ENCODE measurements around the gene DEFB131A.
"Not testable (repeated sequence)": the region's sequence is repeated elsewhere in the genome, so short reads cannot be mapped to it uniquely, and the experiment has no call there.

DEFB131A gene

DNA sequence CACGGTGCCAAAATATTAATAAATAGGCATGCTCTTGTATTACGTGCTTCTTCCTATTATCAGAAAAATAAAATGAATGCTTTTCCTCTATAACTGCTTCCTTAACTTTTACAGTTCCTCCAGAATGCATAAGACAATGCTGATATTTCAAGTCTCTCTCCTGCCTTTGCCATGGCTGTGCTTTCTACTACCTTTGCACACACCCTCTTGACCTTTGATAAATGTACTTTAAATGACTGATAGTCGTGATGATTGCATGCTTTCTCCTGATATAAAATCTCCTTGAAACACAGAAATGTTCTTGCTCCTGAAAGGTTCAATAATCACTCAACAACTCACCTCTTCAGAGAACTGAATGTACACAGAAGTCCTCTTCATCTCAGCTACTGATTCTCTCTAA is at the start of gene DEFB131A:
DEFB131A (plus strand) TSS at position 301 of the 400 bp plus-strand sequence. CDS start 120 bp downstream, outside the sequence.
- H3K4me1 Mint-ChIP-seq; H3K36me3 Mint-ChIP-seq; H3K27me3 Mint-ChIP-seq; H3K9me3 Mint-ChIP-seq; H3K27ac Mint-ChIP-seq; DNase-seq (ENCODE audit: low spot score in 2 of 2); ATAC-seq (ENCODE audit: low read depth); H3K4me3 Mint-ChIP-seq: not testable (repeated sequence)

DNA sequence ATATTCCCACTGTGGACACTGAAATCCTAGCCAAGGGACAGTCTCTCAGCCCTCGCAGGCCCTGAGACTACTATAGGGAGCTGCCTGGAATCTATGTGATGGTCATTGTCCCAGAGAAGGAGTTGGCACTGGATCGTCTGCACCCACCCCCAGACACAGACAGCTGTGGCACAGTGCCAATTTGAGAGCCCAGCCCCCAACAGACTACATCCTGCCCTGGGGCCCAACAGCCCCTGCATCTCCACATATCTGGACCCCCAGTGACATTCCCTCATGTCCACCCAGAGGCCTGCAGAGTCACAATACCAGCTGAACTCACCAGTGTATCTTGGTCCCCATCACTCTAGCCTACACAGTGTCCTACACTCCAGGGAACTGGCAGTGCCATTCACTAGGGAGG is 38.4 kb upstream of the DEFB131A start:
- H3K9me3 Mint-ChIP-seq; H3K36me3 Mint-ChIP-seq; ATAC-seq (ENCODE audit: low read depth); H3K4me3 Mint-ChIP-seq; DNase-seq (ENCODE audit: low spot score in 2 of 2); H3K27me3 Mint-ChIP-seq; H3K27ac Mint-ChIP-seq; H3K4me1 Mint-ChIP-seq: not testable (repeated sequence)

DNA sequence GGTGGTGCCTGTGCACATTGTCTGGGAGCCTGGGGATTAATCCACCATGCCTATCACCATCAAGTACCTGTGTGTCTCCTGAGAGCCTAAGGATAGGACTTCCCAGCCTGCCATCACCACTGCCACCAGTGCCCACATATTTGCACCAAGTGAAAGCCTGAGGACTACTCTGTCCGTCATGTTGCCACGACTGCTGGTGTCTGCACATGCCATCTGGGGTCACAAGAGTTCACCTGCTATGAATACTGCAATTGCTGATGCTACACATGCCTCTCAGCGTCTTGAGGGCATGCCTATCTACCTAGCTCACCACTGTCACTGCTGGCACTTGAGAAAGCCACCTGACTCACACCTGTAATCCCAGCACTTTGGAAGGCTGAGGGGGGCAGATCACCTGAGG is 37.7 kb upstream of the DEFB131A start:
- DNase-seq (ENCODE audit: low spot score in 2 of 2); H3K9me3 Mint-ChIP-seq; ATAC-seq (ENCODE audit: low read depth); H3K4me1 Mint-ChIP-seq; H3K27me3 Mint-ChIP-seq; H3K36me3 Mint-ChIP-seq; H3K27ac Mint-ChIP-seq; H3K4me3 Mint-ChIP-seq: not testable (repeated sequence)

- ATAC-seq (ENCODE audit: low read depth) (no peak), DNase-seq (ENCODE audit: low spot score in 2 of 2) (no peak)
- Mint-ChIP-seq H3K36me3 (no peaks in the 10 kb centered on the region), H3K9me3 (peaks cover 6% of the 10 kb centered on the region), H3K4me3 (no peak overlapping the region), H3K27me3 (no peaks in the 10 kb centered on the region), H3K27ac (no peak overlapping the region), H3K4me1 (no peaks in the 10 kb centered on the region)
Measured at GRCh38 chr4:9409793-9410192, 34.4 kb upstream of the DEFB131A start.

- H3K4me3 Mint-ChIP-seq; ATAC-seq (ENCODE audit: low read depth); H3K9me3 Mint-ChIP-seq; DNase-seq (ENCODE audit: low spot score in 2 of 2); H3K27me3 Mint-ChIP-seq; H3K27ac Mint-ChIP-seq; H3K4me1 Mint-ChIP-seq; H3K36me3 Mint-ChIP-seq: not testable (repeated sequence)
Measured at GRCh38 chr4:9421884-9422455, 22.2 kb upstream of the DEFB131A start.

DNA sequence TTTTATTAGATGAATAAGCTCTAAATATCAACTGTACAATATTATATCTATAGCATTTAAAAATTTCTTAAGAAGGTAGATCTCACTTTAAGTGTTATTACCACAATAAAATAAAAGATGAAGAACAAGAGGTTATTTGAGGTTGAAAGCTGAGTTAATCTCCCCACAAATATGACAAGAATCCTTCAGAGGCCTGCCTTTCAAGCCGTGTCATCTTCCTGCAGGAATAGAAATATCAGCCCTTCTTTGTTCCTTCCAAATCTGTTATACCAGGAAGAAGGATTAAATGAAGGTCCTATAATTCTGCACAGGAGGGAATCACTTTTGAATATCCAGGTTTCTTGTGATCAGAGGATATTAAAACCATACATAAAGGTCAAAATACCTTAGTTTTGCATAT is 18.3 kb upstream of the DEFB131A start:
- H3K4me1 Mint-ChIP-seq, H3K27ac Mint-ChIP-seq, H3K36me3 Mint-ChIP-seq: not testable (repeated sequence)

DNA sequence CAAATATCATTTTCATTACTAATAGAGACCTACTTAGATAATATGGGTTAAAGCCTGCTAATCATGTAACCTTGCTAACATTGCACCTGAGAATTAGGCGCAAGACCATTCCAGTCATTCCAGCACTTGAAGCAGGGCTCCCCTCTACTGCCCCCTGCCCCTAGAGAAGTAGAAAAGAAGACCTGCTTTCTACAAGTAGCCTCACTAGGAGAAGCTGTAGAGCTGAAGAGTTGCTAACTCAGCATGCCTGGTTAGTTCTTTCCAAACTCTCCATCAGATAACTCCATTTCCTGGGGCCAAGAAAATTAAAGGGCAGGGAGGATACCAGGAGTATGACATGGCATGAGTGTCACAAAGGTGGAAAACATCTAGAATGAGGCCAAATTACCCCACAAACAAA is 14.2 kb upstream of the DEFB131A start:
- DNase-seq (ENCODE audit: low spot score in 2 of 2); H3K4me1 Mint-ChIP-seq; ATAC-seq (ENCODE audit: low read depth); H3K27ac Mint-ChIP-seq; H3K4me3 Mint-ChIP-seq; H3K27me3 Mint-ChIP-seq; H3K36me3 Mint-ChIP-seq; H3K9me3 Mint-ChIP-seq: not testable (repeated sequence)

More for the DNA sequence above, 18.3 kb upstream of the DEFB131A start:
- H3K27me3 Mint-ChIP-seq; H3K9me3 Mint-ChIP-seq; H3K4me3 Mint-ChIP-seq; ATAC-seq (ENCODE audit: low read depth); DNase-seq (ENCODE audit: low spot score in 2 of 2): not testable (repeated sequence)

- not testable (repeated sequence) for H3K36me3 Mint-ChIP-seq; H3K27ac Mint-ChIP-seq; DNase-seq (ENCODE audit: low spot score in 2 of 2); H3K4me1 Mint-ChIP-seq; H3K27me3 Mint-ChIP-seq; H3K4me3 Mint-ChIP-seq; ATAC-seq (ENCODE audit: low read depth); H3K9me3 Mint-ChIP-seq
Measured at GRCh38 chr4:9433320-9433719, 10.9 kb upstream of the DEFB131A start.

- H3K4me3 Mint-ChIP-seq; ATAC-seq (ENCODE audit: low read depth); H3K36me3 Mint-ChIP-seq; DNase-seq (ENCODE audit: low spot score in 2 of 2); H3K27me3 Mint-ChIP-seq; H3K27ac Mint-ChIP-seq; H3K9me3 Mint-ChIP-seq; H3K4me1 Mint-ChIP-seq: not testable (repeated sequence)
Measured at GRCh38 chr4:9436728-9437127, 7.5 kb upstream of the DEFB131A start.

GRCh38 chr4:9442355-9442754 is 1.9 kb upstream of the DEFB131A start:
- H3K9me3 Mint-ChIP-seq; DNase-seq (ENCODE audit: low spot score in 2 of 2); H3K27me3 Mint-ChIP-seq; ATAC-seq (ENCODE audit: low read depth); H3K4me3 Mint-ChIP-seq; H3K27ac Mint-ChIP-seq; H3K36me3 Mint-ChIP-seq; H3K4me1 Mint-ChIP-seq: not testable (repeated sequence)

GRCh38 chr4:9444681-9445080 is 467 bp downstream of the DEFB131A start:
- H3K4me1 Mint-ChIP-seq; DNase-seq (ENCODE audit: low spot score in 2 of 2); H3K27me3 Mint-ChIP-seq; ATAC-seq (ENCODE audit: low read depth); H3K9me3 Mint-ChIP-seq; H3K36me3 Mint-ChIP-seq; H3K4me3 Mint-ChIP-seq; H3K27ac Mint-ChIP-seq: not testable (repeated sequence)

- H3K9me3 Mint-ChIP-seq; ATAC-seq (ENCODE audit: low read depth); H3K4me1 Mint-ChIP-seq; H3K27ac Mint-ChIP-seq; DNase-seq (ENCODE audit: low spot score in 2 of 2); H3K27me3 Mint-ChIP-seq; H3K36me3 Mint-ChIP-seq; H3K4me3 Mint-ChIP-seq: not testable (repeated sequence)
Measured at GRCh38 chr4:9452251-9452650, 8.0 kb downstream of the DEFB131A start.

DNA sequence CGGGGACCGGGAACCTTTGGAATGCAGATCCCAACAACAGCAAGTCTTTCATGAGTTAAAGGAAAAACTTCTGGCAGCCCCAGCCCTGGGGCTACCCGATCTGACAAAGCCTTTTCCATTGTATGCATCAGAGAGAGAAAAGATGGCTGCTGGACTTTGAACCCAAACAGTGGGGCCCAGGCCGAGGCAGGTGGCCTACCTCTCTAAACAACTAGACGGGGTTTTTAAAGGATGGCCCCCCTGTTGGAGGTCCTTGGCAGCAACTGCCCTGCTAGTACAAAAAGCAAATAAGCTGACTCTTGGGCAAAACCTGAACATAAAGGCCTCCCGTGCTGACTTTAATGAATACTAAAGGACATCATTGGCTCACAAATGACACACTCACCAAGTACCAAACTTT is 10.1 kb downstream of the DEFB131A start:
- not testable (repeated sequence) for ATAC-seq (ENCODE audit: low read depth); H3K4me1 Mint-ChIP-seq; H3K27me3 Mint-ChIP-seq; H3K27ac Mint-ChIP-seq; DNase-seq (ENCODE audit: low spot score in 2 of 2); H3K36me3 Mint-ChIP-seq; H3K9me3 Mint-ChIP-seq; H3K4me3 Mint-ChIP-seq

DNA sequence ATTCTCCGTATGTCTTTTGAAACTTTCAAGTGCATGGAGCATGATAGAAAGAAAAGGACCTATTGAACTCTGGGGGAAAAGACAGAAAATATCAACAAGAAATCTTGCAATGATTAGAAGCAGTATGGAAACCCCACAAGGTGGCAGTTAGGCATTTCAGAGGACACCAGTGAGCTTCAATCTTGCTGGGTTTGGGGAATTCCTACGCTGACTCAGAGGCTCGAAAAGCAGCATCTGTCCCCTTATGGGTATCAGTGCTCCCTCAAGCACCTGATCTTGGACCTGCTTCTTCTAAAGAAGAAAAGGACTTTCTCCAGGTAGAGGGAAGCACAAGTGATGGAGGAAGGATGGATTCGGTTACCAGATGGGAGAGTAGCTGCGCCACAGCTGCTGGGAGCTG is 10.8 kb downstream of the DEFB131A start:
- H3K36me3 Mint-ChIP-seq; H3K27me3 Mint-ChIP-seq; H3K4me1 Mint-ChIP-seq; H3K27ac Mint-ChIP-seq; H3K4me3 Mint-ChIP-seq; ATAC-seq (ENCODE audit: low read depth); DNase-seq (ENCODE audit: low spot score in 2 of 2); H3K9me3 Mint-ChIP-seq: not testable (repeated sequence)

GRCh38 chr4:9479466-9479865 is 35.3 kb downstream of the DEFB131A start:
- H3K4me1 Mint-ChIP-seq; ATAC-seq (ENCODE audit: low read depth); H3K9me3 Mint-ChIP-seq; H3K4me3 Mint-ChIP-seq; H3K27ac Mint-ChIP-seq; DNase-seq (ENCODE audit: low spot score in 2 of 2); H3K27me3 Mint-ChIP-seq; H3K36me3 Mint-ChIP-seq: not testable (repeated sequence)

Measured in memory B cell (primary cell).